Measurements from ENCODE around the gene JPH4.

- TF ChIP-seq FOXM1 (IDR thresholded peaks at IDR 0.05; ENCODE audit: low read depth) = no peak
- TF ChIP-seq CTCF (IDR thresholded peaks at IDR 0.05) = no peak
- TF ChIP-seq RCOR1 (IDR thresholded peaks at IDR 0.05; ENCODE audit: low read length) = no peak
- TF ChIP-seq TAF1 (IDR thresholded peaks at IDR 0.05; ENCODE audit: borderline replicate concordance, low read depth, low read length) = no peak
- no peak for TF ChIP-seq SIN3A (IDR thresholded peaks at IDR 0.05; ENCODE audit: borderline replicate concordance, low read depth, low read length)
- TF ChIP-seq EP300 (IDR thresholded peaks at IDR 0.05; ENCODE audit: borderline replicate concordance in 1 of 2, low read depth in 1 of 2, low read length in 1 of 2) = no peak
- no peak for TF ChIP-seq USF2 (IDR thresholded peaks at IDR 0.05; ENCODE audit: borderline replicate concordance, low read depth, low read length)
- no peak for TF ChIP-seq SMC3 (IDR thresholded peaks at IDR 0.05; ENCODE audit: low read depth, low read length)
- no peak for TF ChIP-seq MXI1 (IDR thresholded peaks at IDR 0.05; ENCODE audit: low read depth, low read length)
- no peak for TF ChIP-seq POLR2AphosphoS5 (IDR thresholded peaks at IDR 0.05; ENCODE audit: low read depth, low read length)
- TF ChIP-seq CHD2 (IDR thresholded peaks at IDR 0.05; ENCODE audit: low read length, partially characterized antibody) = no peak
- no peak for TF ChIP-seq EZH2phosphoT487 (IDR thresholded peaks at IDR 0.05; ENCODE audit: borderline replicate concordance, low read depth)
- TF ChIP-seq REST (IDR thresholded peaks at IDR 0.05; ENCODE audit: low read depth, low read length) = no peak
These were observed 18.6 kb downstream of the JPH4 start for GRCh38 chr14:23559926-23560520.
